OCI-LY7 (cell line): ENCODE results near the gene CMTM7. TPM values are rescaled to one million over a fixed set of nuclear protein-coding genes. Genes with fewer than 3 reads are reported as not detected.

Experiments
- BruUV-seq: library from RNA; stranded (reverse); fragments of 400-500 nt; replicated peaks from 2 replicates; lab custom pipeline; 2021; lab: Mats Ljungman, UMichigan
- CTCF ChIA-PET: fragments of 300-600 bp; sonication (Branson Sonifier 250); formaldehyde crosslinking; loops from one replicate; lab custom pipeline; 2022; ENCODE audit warnings: antibody characterized with exemption; ENCODE audit not compliant: unreplicated experiment; lab: Charles Lee
- POLR2A ChIA-PET: fragments of 300-600 bp; sonication (Branson Sonifier 250); formaldehyde crosslinking; loops from one replicate; lab custom pipeline; 2022; ENCODE audit warnings: antibody characterized with exemption; lab: Charles Lee
- DNase-seq: peaks from one replicate; pipeline ENCODE4 v3.0.0-alpha.2; 2015; ENCODE audit warnings: low spot score
- H2AFZ ChIP-seq: fragments of 200-600 bp; sonication (generic), shearing (Covaris generic); 2 replicates; pipeline ENCODE4 v1.6.1; 2014; ENCODE audit warnings: mild to moderate bottlenecking, antibody characterized with exemption, low read length, moderate library complexity
- H3K27ac ChIP-seq: fragments of 200-600 bp; sonication (generic); 2 replicates; pipeline ENCODE4 v1.5.1; 2014; ENCODE audit warnings: mixed run types, low read depth, mild to moderate bottlenecking, moderate library complexity, low read length, inconsistent platforms; ENCODE audit not compliant: poor library complexity, severe bottlenecking
- H3K36me3 ChIP-seq: fragments of 200-600 bp; sonication (generic); 2 replicates; pipeline ENCODE4 v1.6.1; 2014; ENCODE audit warnings: mild to moderate bottlenecking, antibody characterized with exemption, low read length, moderate library complexity, mixed read lengths; ENCODE audit not compliant: insufficient read depth
- H3K4me1 ChIP-seq: fragments of 200-600 bp; sonication (generic); 2 replicates; pipeline ENCODE4 v1.5.1; 2014; ENCODE audit warnings: mild to moderate bottlenecking, low read length; ENCODE audit not compliant: insufficient read depth, poor library complexity, severe bottlenecking
- H3K4me2 ChIP-seq: fragments of 200-600 bp; sonication (generic); 2 replicates; pipeline ENCODE4 v1.6.1; 2014; ENCODE audit warnings: mild to moderate bottlenecking, low read length
- H3K4me3 ChIP-seq: fragments of 200-600 bp; sonication (generic); 2 replicates; pipeline ENCODE4 v1.5.1; 2014; ENCODE audit warnings: mild to moderate bottlenecking, low read depth, low read length; ENCODE audit not compliant: poor library complexity, severe bottlenecking
- H3K79me2 ChIP-seq: fragments of 200-600 bp; sonication (generic); 2 replicates; pipeline ENCODE4 v1.6.1; 2016; ENCODE audit warnings: low read depth, mild to moderate bottlenecking, low read length, moderate library complexity, mixed read lengths; ENCODE audit not compliant: insufficient read depth
- H3K9me2 ChIP-seq: fragments of 200-600 bp; sonication (generic); 2 replicates; pipeline ENCODE4 v1.6.1; 2016; ENCODE audit warnings: mild to moderate bottlenecking, low read length, mixed read lengths; ENCODE audit not compliant: insufficient read depth
- H3K9me3 ChIP-seq: fragments of 200-600 bp; sonication (generic); 2 replicates; pipeline ENCODE4 v1.6.1; 2014; ENCODE audit warnings: mild to moderate bottlenecking, mixed run types, low read length, mixed read lengths
- H4K20me1 ChIP-seq: fragments of 200-600 bp; sonication (generic); 2 replicates; pipeline ENCODE4 v1.6.1; 2014; ENCODE audit warnings: mild to moderate bottlenecking, antibody characterized with exemption, low read length, moderate library complexity, mixed read lengths; ENCODE audit not compliant: insufficient read depth
- CTCF ChIP-seq: fragments of 200-600 bp; sonication (generic); conservative IDR thresholded peaks from 2 replicates; pipeline ENCODE4 v1.5.1; 2014; ENCODE audit warnings: mild to moderate bottlenecking, antibody characterized with exemption, low read length, moderate library complexity, mixed read lengths
- EZH2phosphoT487 ChIP-seq: fragments of 200-600 bp; sonication (generic); IDR thresholded peaks from 2 replicates; pipeline ENCODE4 v1.6.1; 2018; ENCODE audit warnings: low read depth, borderline replicate concordance, mild to moderate bottlenecking, mixed run types, antibody characterized with exemption, low read length, moderate library complexity, mixed read lengths
- intact Hi-C: fragments of 100-400 bp; cut with micrococcal nuclease; formaldehyde crosslinking; loops from one replicate; pipeline ENCODE4 v1.10.0; 2022; ENCODE audit not compliant: unreplicated experiment
- total RNA-seq, 2 experiments: library from RNA; depleted of rRNA in 1 of 2; stranded (reverse); fragments of >200 nt in 1 of 2; shearing (Covaris generic) in 1 of 2; gene quantifications; 2 replicates each; pipeline ENCODE4 v1.2.3, GENCODE V29; 2014 to 2022

Gene CMTM7
- total RNA-seq, 2 experiments from 2014 or later: 16.0 to 19.0 TPM

- Histone ChIP-seq H3K4me2 (no peak overlapping the region), H3K36me3 (peaks cover 8% of the 10 kb centered on the region), H3K9me2 (no peaks in the 10 kb centered on the region), H3K4me1 (peaks cover 3% of the 10 kb centered on the region), H3K4me3 (no peak overlapping the region), H2AFZ (no peak overlapping the region), H3K27ac (no peak overlapping the region), H4K20me1 (no peaks in the 10 kb centered on the region), H3K9me3 (no peaks in the 10 kb centered on the region), H3K79me2 (no peaks in the 10 kb centered on the region)
- DNase-seq: no peak
- BruUV-seq: no TSS peak
- TF ChIP-seq EZH2phosphoT487 (no peak), CTCF (no peak)
- intact Hi-C loops: no loop called here
- CTCF ChIA-PET: no interaction called here
- POLR2A ChIA-PET: interaction anchor here (1.8 kb wide), 1 partner anchor 35 kb away, joined by 8 read pairs; no protein-coding TSS in a partner anchor
Measured at GRCh38 chr3:32474201-32474600, 82.5 kb downstream of the CMTM7 start.

DNA sequence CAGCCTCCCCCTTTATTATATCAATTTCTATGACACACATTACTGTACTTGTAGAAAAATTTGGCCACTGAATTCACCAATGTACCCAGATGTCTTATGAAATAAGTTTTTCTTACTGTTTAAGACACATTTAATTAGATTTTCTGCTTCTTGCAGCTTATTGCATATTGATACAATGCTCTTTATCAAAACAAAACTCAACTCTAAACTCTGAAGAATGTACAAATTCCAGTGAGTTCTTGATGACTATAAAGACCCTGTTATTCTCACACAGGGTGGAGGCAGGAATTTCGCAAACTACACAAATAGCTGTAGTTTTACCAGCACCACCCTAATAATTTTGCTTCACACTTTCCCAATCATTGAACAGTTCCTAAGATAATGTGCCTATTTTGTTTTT, 89.0 kb downstream of the CMTM7 start:
- no TSS peak for BruUV-seq
- Histone ChIP-seq H3K9me2 (no peaks in the 10 kb centered on the region), H3K27ac (no peak overlapping the region), H4K20me1 (no peaks in the 10 kb centered on the region), H3K4me3 (no peak overlapping the region), H3K4me1 (peaks cover 14% of the 10 kb centered on the region), H3K9me3 (no peaks in the 10 kb centered on the region), H3K36me3 (peaks cover 34% of the 10 kb centered on the region), H3K4me2 (no peak overlapping the region), H3K79me2 (no peaks in the 10 kb centered on the region), H2AFZ (no peak overlapping the region)
- POLR2A ChIA-PET: interaction anchor here (0.5 to 1.0 kb wide), 4 partner anchors 27 to 172 kb away, joined by 3 to 4 read pairs (median 3); no protein-coding TSS in a partner anchor
- intact Hi-C loops: no loop called here
- DNase-seq: no peak
- TF ChIP-seq CTCF (no peak), EZH2phosphoT487 (no peak)
- CTCF ChIA-PET: no interaction called here

GRCh38 chr3:32481791-32482631, 90.4 kb downstream of the CMTM7 start:
- DNase-seq: no peak
- no peak for TF ChIP-seq EZH2phosphoT487
- TF ChIP-seq CTCF: no peak
- Histone ChIP-seq H3K27ac (no peak overlapping the region), H3K36me3 (peaks cover 48% of the 10 kb centered on the region), H3K4me2 (no peak overlapping the region), H3K9me2 (no peaks in the 10 kb centered on the region), H3K4me1 (peaks cover 14% of the 10 kb centered on the region), H3K9me3 (no peaks in the 10 kb centered on the region), H4K20me1 (no peaks in the 10 kb centered on the region), H3K79me2 (no peaks in the 10 kb centered on the region), H3K4me3 (no peak overlapping the region), H2AFZ (no peak overlapping the region)
- BruUV-seq: no TSS peak
- POLR2A ChIA-PET: interaction anchor here (0.9 to 1.5 kb wide), 3 partner anchors 17 to 20 kb away, joined by 3 to 9 read pairs (median 6); no protein-coding TSS in a partner anchor
- CTCF ChIA-PET: no interaction called here
- intact Hi-C loops: no loop called here
